ENCODE results near the gene ME3.

GRCh38 chr11:86418917-86419316 lies 253.5 kb downstream of the ME3 start:
- TF ChIP-seq CTCF (IDR thresholded peaks at IDR 0.05) (no peak), EZH2 (IDR thresholded peaks at IDR 0.05; ENCODE audit: borderline replicate concordance, insufficient read depth, low read depth, low read length, poor library complexity, severe bottlenecking) (no peak)
